NT2/D1 (cell line): Measurements from ENCODE around the gene CLINT1.
"Not testable (repeated sequence)": the region's sequence is repeated elsewhere in the genome, so short reads cannot be mapped to it uniquely, and the experiment has no call there.

ENCODE experiments used
- DNase-seq: peaks from one replicate; pipeline ENCODE4 v3.0.0-alpha.2; 2011; ENCODE audit warnings: low read depth, low spot score
- H3K27me3 ChIP-seq: 2 replicates; pipeline ENCODE4 v1.6.0; 2011; ENCODE audit warnings: mild to moderate bottlenecking; ENCODE audit not compliant: insufficient read length, insufficient read depth
- H3K36me3 ChIP-seq: 2 replicates; pipeline ENCODE4 v1.6.1; 2011; ENCODE audit warnings: mild to moderate bottlenecking, low read length, mixed read lengths; ENCODE audit not compliant: insufficient read depth, insufficient read length
- H3K4me1 ChIP-seq: 2 replicates; pipeline ENCODE4 v1.5.1; 2011; ENCODE audit not compliant: insufficient read depth, insufficient read length
- H3K4me3 ChIP-seq: 2 replicates; pipeline ENCODE4 v1.5.1; 2011; ENCODE audit warnings: low read depth; ENCODE audit not compliant: insufficient read length
- H3K9ac ChIP-seq: 2 replicates; pipeline ENCODE4 v1.6.0; 2011; ENCODE audit warnings: low read depth; ENCODE audit not compliant: insufficient read length
- H3K9me3 ChIP-seq: 2 replicates; pipeline ENCODE4 v1.5.1; 2011; ENCODE audit warnings: mild to moderate bottlenecking, low read length; ENCODE audit not compliant: insufficient read depth
- SUZ12 ChIP-seq: IDR thresholded peaks from 2 replicates; pipeline ENCODE4 v1.6.1; 2011; ENCODE audit not compliant: insufficient read length, insufficient read depth; ENCODE audit errors: extremely low read depth
- YY1 ChIP-seq: IDR thresholded peaks from 2 replicates; pipeline ENCODE4 v1.6.1; 2011; ENCODE audit not compliant: insufficient read length, insufficient read depth
- ZNF274 ChIP-seq: IDR thresholded peaks from 2 replicates; pipeline ENCODE4 v1.6.1; 2011; ENCODE audit warnings: mild to moderate bottlenecking, low read depth, low read length

The CLINT1 gene

GRCh38 chr5:157860898-157861890 lies 2.2 kb upstream of the CLINT1 start:
- no peak for DNase-seq
- no peak overlapping the region for H3K4me3 ChIP-seq
- peaks cover 6% of the 10 kb centered on the region for H3K4me1 ChIP-seq

GRCh38 chr5:157859227-157859575 lies 256 bp upstream of the CLINT1 start:
- Histone ChIP-seq H3K27me3 (no peaks in the 10 kb centered on the region), H3K36me3 (peaks cover 9% of the 10 kb centered on the region), H3K4me3 (peak overlapping the region; percentile 78), H3K9me3 (no peaks in the 10 kb centered on the region), H3K9ac (peak overlapping the region; percentile 84), H3K4me1 (peaks cover 3% of the 10 kb centered on the region)
- TF ChIP-seq ZNF274 (no peak), YY1 (no peak), SUZ12 (no peak)
- no peak for DNase-seq

More at GRCh38 chr5:157860898-157861890, 2.2 kb upstream of the CLINT1 start:
- H3K36me3 ChIP-seq = peaks cover 7% of the 10 kb centered on the region
- no peaks in the 10 kb centered on the region for H3K27me3 ChIP-seq
- TF ChIP-seq SUZ12 (no peak), ZNF274 (no peak), YY1 (no peak)
- H3K9me3 ChIP-seq = no peaks in the 10 kb centered on the region
- H3K9ac ChIP-seq = no peak overlapping the region

GRCh38 chr5:157857816-157858526 lies 974 bp downstream of the CLINT1 start:
- peak overlapping the region; percentile 78 for H3K4me3 ChIP-seq
- H3K27me3 ChIP-seq = no peaks in the 10 kb centered on the region
- H3K9ac ChIP-seq = peak overlapping the region; percentile 84
- TF ChIP-seq YY1 = no peak
- no peak for TF ChIP-seq SUZ12
- TF ChIP-seq ZNF274 = no peak
- H3K36me3 ChIP-seq = peaks cover 9% of the 10 kb centered on the region
- DNase-seq = no peak
- H3K9me3 ChIP-seq = no peaks in the 10 kb centered on the region
- peaks cover 3% of the 10 kb centered on the region for H3K4me1 ChIP-seq

- TF ChIP-seq SUZ12 = no peak
- no peak for TF ChIP-seq ZNF274
- no peak for TF ChIP-seq YY1
- H3K36me3 ChIP-seq = peaks cover 9% of the 10 kb centered on the region
- no peaks in the 10 kb centered on the region for H3K4me1 ChIP-seq
- no peak overlapping the region for H3K4me3 ChIP-seq
- no peaks in the 10 kb centered on the region for H3K9me3 ChIP-seq
- peak; percentile 51 for DNase-seq
- no peak overlapping the region for H3K9ac ChIP-seq
- no peaks in the 10 kb centered on the region for H3K27me3 ChIP-seq
Observed at GRCh38 chr5:157855404-157855994, 3.4 kb downstream of the CLINT1 start.

- H3K9ac ChIP-seq, H3K9me3 ChIP-seq, H3K4me3 ChIP-seq, H3K4me1 ChIP-seq, H3K36me3 ChIP-seq, DNase-seq, H3K27me3 ChIP-seq: not testable (repeated sequence)
Observed at GRCh38 chr5:157853365-157853764, 5.6 kb downstream of the CLINT1 start.

GRCh38 chr5:157845914-157846598 lies 12.9 kb downstream of the CLINT1 start:
- H3K36me3 ChIP-seq = peaks cover 11% of the 10 kb centered on the region
- H3K4me1 ChIP-seq = no peaks in the 10 kb centered on the region
- no peaks in the 10 kb centered on the region for H3K9me3 ChIP-seq
- DNase-seq = no peak
- H3K9ac ChIP-seq = no peak overlapping the region
- no peak overlapping the region for H3K4me3 ChIP-seq
- TF ChIP-seq YY1 (no peak), SUZ12 (no peak), ZNF274 (no peak)
- no peaks in the 10 kb centered on the region for H3K27me3 ChIP-seq

GRCh38 chr5:157842787-157843186 lies 16.2 kb downstream of the CLINT1 start:
- no peak for DNase-seq
- Histone ChIP-seq H3K27me3 (no peaks in the 10 kb centered on the region), H3K4me1 (no peaks in the 10 kb centered on the region), H3K4me3 (no peak overlapping the region), H3K9me3 (no peaks in the 10 kb centered on the region), H3K36me3 (peaks cover 11% of the 10 kb centered on the region), H3K9ac (no peak overlapping the region)
- TF ChIP-seq ZNF274 = no peak
- no peak for TF ChIP-seq YY1
- no peak for TF ChIP-seq SUZ12
